ENCODE data around the gene FBXL3.

- TF ChIP-seq, protein P1, sequence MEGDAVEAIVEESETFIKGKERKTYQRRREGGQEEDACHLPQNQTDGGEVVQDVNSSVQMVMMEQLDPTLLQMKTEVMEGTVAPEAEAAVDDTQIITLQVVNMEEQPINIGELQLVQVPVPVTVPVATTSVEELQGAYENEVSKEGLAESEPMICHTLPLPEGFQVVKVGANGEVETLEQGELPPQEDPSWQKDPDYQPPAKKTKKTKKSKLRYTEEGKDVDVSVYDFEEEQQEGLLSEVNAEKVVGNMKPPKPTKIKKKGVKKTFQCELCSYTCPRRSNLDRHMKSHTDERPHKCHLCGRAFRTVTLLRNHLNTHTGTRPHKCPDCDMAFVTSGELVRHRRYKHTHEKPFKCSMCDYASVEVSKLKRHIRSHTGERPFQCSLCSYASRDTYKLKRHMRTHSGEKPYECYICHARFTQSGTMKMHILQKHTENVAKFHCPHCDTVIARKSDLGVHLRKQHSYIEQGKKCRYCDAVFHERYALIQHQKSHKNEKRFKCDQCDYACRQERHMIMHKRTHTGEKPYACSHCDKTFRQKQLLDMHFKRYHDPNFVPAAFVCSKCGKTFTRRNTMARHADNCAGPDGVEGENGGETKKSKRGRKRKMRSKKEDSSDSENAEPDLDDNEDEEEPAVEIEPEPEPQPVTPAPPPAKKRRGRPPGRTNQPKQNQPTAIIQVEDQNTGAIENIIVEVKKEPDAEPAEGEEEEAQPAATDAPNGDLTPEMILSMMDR (IDR thresholded peaks at IDR 0.05), result no peak
- TF ChIP-seq POLR2A (IDR thresholded peaks at IDR 0.05), result no peak
Measured at GRCh38 chr13:76976490-76976889, 50.5 kb downstream of the FBXL3 start.

All from adrenal gland (tissue), 5 donors.